Measurements from ENCODE around the gene GAS6.
"Not testable (repeated sequence)": the region's sequence is repeated elsewhere in the genome, so short reads cannot be mapped to it uniquely, and the experiment has no call there.

GAS6 gene

GRCh38 chr13:113789931-113790330, 73.9 kb downstream of the GAS6 start:
- DNase-seq = not testable (repeated sequence)

- DNase-seq = no peak
Measured at GRCh38 chr13:113789167-113789566, 74.7 kb downstream of the GAS6 start.

GRCh38 chr13:113788413-113789135, 75.3 kb downstream of the GAS6 start:
- no peak for DNase-seq

GRCh38 chr13:113787694-113788093, 76.2 kb downstream of the GAS6 start:
- DNase-seq = no peak

GRCh38 chr13:113786262-113786841, 77.5 kb downstream of the GAS6 start:
- DNase-seq = no peak

- no peak for DNase-seq
Measured at GRCh38 chr13:113785051-113786010, 78.5 kb downstream of the GAS6 start.

- no peak for DNase-seq
Measured at GRCh38 chr13:113784645-113785024, 79.2 kb downstream of the GAS6 start.

- DNase-seq = no peak
Measured at GRCh38 chr13:113783966-113784644, 79.8 kb downstream of the GAS6 start.

- DNase-seq = no peak
Measured at GRCh38 chr13:113783200-113783881, 80.5 kb downstream of the GAS6 start.

- no peak for DNase-seq
Measured at GRCh38 chr13:113782472-113782871, 81.4 kb downstream of the GAS6 start.

- no peak for DNase-seq
Measured at GRCh38 chr13:113781571-113781970, 82.3 kb downstream of the GAS6 start.

GRCh38 chr13:113777311-113778260, 86.3 kb downstream of the GAS6 start:
- no peak for DNase-seq

GRCh38 chr13:113776231-113777125, 87.4 kb downstream of the GAS6 start:
- no peak for DNase-seq

- no peak for DNase-seq
Measured at GRCh38 chr13:113775451-113776145, 88.3 kb downstream of the GAS6 start.

GRCh38 chr13:113774177-113775107, 89.4 kb downstream of the GAS6 start:
- DNase-seq = no peak

GRCh38 chr13:113771709-113772331, 92.1 kb downstream of the GAS6 start:
- DNase-seq = no peak

GRCh38 chr13:113770937-113771336, 92.9 kb downstream of the GAS6 start:
- DNase-seq = no peak
